Measurements from ENCODE around the gene NAPA. TPM values are rescaled to one million over a fixed set of nuclear protein-coding genes. Genes with fewer than 3 reads are reported as not detected.
A peak's percentile ranks its signal among the peaks of the same experiment; 100 is the strongest.

Gene NAPA
- total RNA-seq, 1 donor from 2014 or later = 132 TPM

DNA sequence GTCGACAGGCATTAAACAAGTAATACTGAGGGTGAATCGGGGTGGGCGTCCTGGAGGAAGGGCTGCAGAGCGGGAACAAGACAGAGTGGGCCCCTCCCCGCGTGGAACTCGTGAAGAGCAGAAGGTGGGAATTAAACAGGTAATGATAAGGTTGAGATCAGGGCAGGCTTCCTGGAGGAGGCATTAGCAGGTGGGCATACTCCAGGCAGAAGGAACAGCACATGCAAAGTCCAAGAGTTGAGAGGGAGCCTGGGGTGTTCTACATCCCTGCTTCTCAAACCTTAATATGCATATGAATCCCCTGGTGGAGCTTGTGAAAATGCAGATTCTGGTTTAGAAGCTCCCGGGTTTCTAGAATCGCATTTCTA, 66.5 kb downstream of the NAPA start:
- Histone ChIP-seq H3K9ac (ENCODE audit: low read length) (no peak overlapping the region), H3K36me3 (ENCODE audit: insufficient read depth, low read length) (no peaks in the 10 kb centered on the region)
- FAIRE-seq = no peak

DNA sequence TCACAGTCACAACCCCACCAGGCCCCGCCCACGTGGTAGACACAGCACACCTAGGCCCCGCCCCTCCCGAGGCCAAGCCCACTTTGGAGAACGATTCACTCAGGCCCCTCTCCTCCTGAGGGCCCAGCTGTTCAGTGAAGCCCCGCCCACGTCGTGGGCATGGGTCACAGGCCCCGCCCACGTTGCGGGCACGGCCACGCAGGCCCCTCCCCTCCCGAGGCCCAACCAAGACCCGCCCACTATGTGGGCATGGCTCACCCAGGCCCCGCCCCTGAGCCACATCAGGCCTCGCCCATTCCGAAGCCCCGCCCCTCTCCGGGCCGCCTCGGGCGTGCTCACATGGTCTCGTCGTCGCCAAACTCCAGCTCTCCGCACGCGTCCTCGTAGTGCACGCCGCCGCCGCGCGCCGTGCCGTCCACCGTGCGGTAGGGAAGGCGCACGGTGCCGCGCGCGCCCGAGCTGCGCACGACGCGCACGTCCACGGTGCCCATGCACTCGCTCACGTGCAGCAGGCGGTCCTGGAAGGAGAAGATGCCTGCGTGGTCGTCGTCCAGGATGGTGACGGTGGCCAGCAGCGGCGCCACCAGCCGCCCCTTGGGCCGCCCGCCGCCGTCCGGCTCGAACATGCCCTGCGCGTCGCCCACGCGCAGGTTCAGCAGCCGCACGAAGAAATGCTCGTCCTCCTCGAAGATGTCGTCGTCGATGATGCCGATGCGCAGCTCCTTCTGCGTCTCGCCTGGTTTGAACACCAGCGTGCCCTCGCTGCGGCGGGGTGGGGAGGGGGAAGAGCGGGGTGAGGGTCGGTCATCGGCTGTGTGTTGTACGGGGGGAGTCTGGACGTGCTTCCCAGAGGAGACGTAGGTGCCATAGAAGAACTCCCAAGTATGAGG, 67.1 kb downstream of the NAPA start:
- peaks cover 66% of the 10 kb centered on the region for H3K27me3 ChIP-seq (ENCODE audit: insufficient read depth, low read length)
- H3K4me3 ChIP-seq (ENCODE audit: insufficient read depth, low read depth, low read length) = no peak overlapping the region
- H3K4me1 ChIP-seq (ENCODE audit: insufficient read depth, low read length) = peaks cover 9% of the 10 kb centered on the region
- no peak overlapping the region for H3K27ac ChIP-seq (ENCODE audit: low read depth, low read length)
- H3K79me2 ChIP-seq (ENCODE audit: insufficient read depth, low read length) = no peaks in the 10 kb centered on the region
- H3K36me3 ChIP-seq (ENCODE audit: insufficient read depth, low read length) = no peaks in the 10 kb centered on the region
- Mint-ChIP-seq H3K4me1 (ENCODE audit: low read depth, unreplicated experiment) (peaks cover 8% of the 10 kb centered on the region), H3K4me3 (ENCODE audit: unreplicated experiment) (peak overlapping the region; percentile 71), H3K27ac (ENCODE audit: unreplicated experiment) (no peak overlapping the region), H3K27me3 (ENCODE audit: low read depth, unreplicated experiment) (peaks cover 62% of the 10 kb centered on the region), H3K36me3 (ENCODE audit: low read depth, unreplicated experiment) (peaks cover 3% of the 10 kb centered on the region), H3K9me3 (ENCODE audit: unreplicated experiment) (peaks cover 4% of the 10 kb centered on the region)
- peak; percentile 77 for TF ChIP-seq EZH2 (IDR thresholded peaks at IDR 0.05; ENCODE audit: insufficient read depth, low read length)
- TF ChIP-seq, protein P1, sequence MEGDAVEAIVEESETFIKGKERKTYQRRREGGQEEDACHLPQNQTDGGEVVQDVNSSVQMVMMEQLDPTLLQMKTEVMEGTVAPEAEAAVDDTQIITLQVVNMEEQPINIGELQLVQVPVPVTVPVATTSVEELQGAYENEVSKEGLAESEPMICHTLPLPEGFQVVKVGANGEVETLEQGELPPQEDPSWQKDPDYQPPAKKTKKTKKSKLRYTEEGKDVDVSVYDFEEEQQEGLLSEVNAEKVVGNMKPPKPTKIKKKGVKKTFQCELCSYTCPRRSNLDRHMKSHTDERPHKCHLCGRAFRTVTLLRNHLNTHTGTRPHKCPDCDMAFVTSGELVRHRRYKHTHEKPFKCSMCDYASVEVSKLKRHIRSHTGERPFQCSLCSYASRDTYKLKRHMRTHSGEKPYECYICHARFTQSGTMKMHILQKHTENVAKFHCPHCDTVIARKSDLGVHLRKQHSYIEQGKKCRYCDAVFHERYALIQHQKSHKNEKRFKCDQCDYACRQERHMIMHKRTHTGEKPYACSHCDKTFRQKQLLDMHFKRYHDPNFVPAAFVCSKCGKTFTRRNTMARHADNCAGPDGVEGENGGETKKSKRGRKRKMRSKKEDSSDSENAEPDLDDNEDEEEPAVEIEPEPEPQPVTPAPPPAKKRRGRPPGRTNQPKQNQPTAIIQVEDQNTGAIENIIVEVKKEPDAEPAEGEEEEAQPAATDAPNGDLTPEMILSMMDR (IDR thresholded peaks at IDR 0.05; ENCODE audit: insufficient read depth, low read depth, low read length) = no peak
- peak overlapping the region; percentile 60 for H3K4me2 ChIP-seq (ENCODE audit: low read length)
- peak overlapping the region; percentile 69 for H2AFZ ChIP-seq (ENCODE audit: low read depth, low read length)
- H4K20me1 ChIP-seq (ENCODE audit: insufficient read depth, low read length) = no peaks in the 10 kb centered on the region
- no peak for FAIRE-seq
- H3K9me3 ChIP-seq (ENCODE audit: insufficient read depth, low read depth, low read length) = peaks cover 3% of the 10 kb centered on the region
- no peak for DNase-seq (ENCODE audit: low read depth)
- H3K9ac ChIP-seq (ENCODE audit: low read length) = no peak overlapping the region

More for the DNA sequence above, 66.5 kb downstream of the NAPA start:
- peak overlapping the region; percentile 23 for H3K4me3 Mint-ChIP-seq (ENCODE audit: unreplicated experiment)
- peaks cover 4% of the 10 kb centered on the region for H3K9me3 Mint-ChIP-seq (ENCODE audit: unreplicated experiment)
- Histone ChIP-seq H3K4me2 (ENCODE audit: low read length) (no peak overlapping the region), H4K20me1 (ENCODE audit: insufficient read depth, low read length) (no peaks in the 10 kb centered on the region), H3K9me3 (ENCODE audit: insufficient read depth, low read depth, low read length) (peaks cover 3% of the 10 kb centered on the region), H3K27ac (ENCODE audit: low read depth, low read length) (no peak overlapping the region), H3K79me2 (ENCODE audit: insufficient read depth, low read length) (no peaks in the 10 kb centered on the region), H2AFZ (ENCODE audit: low read depth, low read length) (no peak overlapping the region), H3K4me1 (ENCODE audit: insufficient read depth, low read length) (peaks cover 9% of the 10 kb centered on the region), H3K4me3 (ENCODE audit: insufficient read depth, low read depth, low read length) (no peak overlapping the region), H3K27me3 (ENCODE audit: insufficient read depth, low read length) (peaks cover 64% of the 10 kb centered on the region)
- peaks cover 8% of the 10 kb centered on the region for H3K4me1 Mint-ChIP-seq (ENCODE audit: low read depth, unreplicated experiment)
- TF ChIP-seq, protein P1 (IDR thresholded peaks at IDR 0.05; ENCODE audit: insufficient read depth, low read depth, low read length) = no peak
- no peak for TF ChIP-seq EZH2 (IDR thresholded peaks at IDR 0.05; ENCODE audit: insufficient read depth, low read length)
- peaks cover 56% of the 10 kb centered on the region for H3K27me3 Mint-ChIP-seq (ENCODE audit: low read depth, unreplicated experiment)
- H3K27ac Mint-ChIP-seq (ENCODE audit: unreplicated experiment) = no peak overlapping the region
- peaks cover 3% of the 10 kb centered on the region for H3K36me3 Mint-ChIP-seq (ENCODE audit: low read depth, unreplicated experiment)
- no peak for DNase-seq (ENCODE audit: low read depth)
